HCT116 (cell line): ENCODE results near the gene STX2. TPM values are rescaled to one million over a fixed set of nuclear protein-coding genes. Genes with fewer than 3 reads are reported as not detected.

Experiments
- ATAC-seq: fragments of 200-7000 bp; cut with Tn5 transposase; 2 replicates; pipeline ENCODE4 v1.9.1; 2020; ENCODE audit warnings: mild to moderate bottlenecking, moderate library complexity
- BruUV-seq: library from RNA; stranded (reverse); fragments of 400-500 nt; replicated peaks from 2 replicates; lab custom pipeline; 2021; lab: Mats Ljungman, UMichigan
- CTCF ChIA-PET: fragments of 300-600 bp; sonication (Branson Sonifier 250); formaldehyde crosslinking; loops from one replicate; lab custom pipeline; 2021; ENCODE audit warnings: antibody characterized with exemption; lab: Charles Lee
- POLR2A ChIA-PET: fragments of 300-600, 350-600 bp; sonication (Branson Sonifier 250); formaldehyde crosslinking; loops from one replicate; lab custom pipeline; 2021; ENCODE audit warnings: antibody characterized with exemption; lab: Charles Lee
- RAD21 ChIA-PET, 2 experiments: fragments of 300-600 bp; sonication (Branson Sonifier 250); formaldehyde crosslinking; loops; one replicate each; lab custom pipeline; 2023; ENCODE audit warnings: low total read pairs in 2 of 2; ENCODE audit not compliant: uncharacterized antibody in 2 of 2, unreplicated experiment in 2 of 2, low non-redundant PET in 1 of 2; lab: Charles Lee
- DNase-seq: peaks from one replicate; pipeline ENCODE4 v3.0.0-alpha.2; 2010; ENCODE audit warnings: low read depth, low spot score
- H2AFZ ChIP-seq: fragments of 200-600 bp; shearing (Covaris generic), sonication (generic); 2 replicates; pipeline ENCODE4 v1.6.1; 2017; ENCODE audit warnings: low read depth, mixed run types, mixed read lengths, antibody characterized with exemption, low read length; ENCODE audit not compliant: poor library complexity, severe bottlenecking
- H3K27ac ChIP-seq: 2 replicates; pipeline ENCODE4 v1.5.1; 2012; ENCODE audit warnings: low read depth, low read length
- H3K27me3 ChIP-seq: fragments of 200-600 bp; sonication (generic); 2 replicates; pipeline ENCODE4 v1.6.1; 2016; ENCODE audit warnings: mixed run types, low read length, mixed read lengths; ENCODE audit not compliant: insufficient read depth
- H3K36me3 ChIP-seq, 2 experiments: fragments of 200-500 bp in 1 of 2; fragments of 200-600 bp in 1 of 2; sonication (Bioruptor generic) in 1 of 2; sonication (generic) in 1 of 2; 2 replicates each; pipeline versions ENCODE4 v1.5.1 to v1.6.1; 2014 to 2016; ENCODE audit warnings: low read length in 2 of 2, inconsistent platforms in 1 of 2, mixed read lengths in 1 of 2, mixed run types in 1 of 2; ENCODE audit not compliant: insufficient read depth in 2 of 2, control insufficient read depth in 1 of 2
- H3K4me1 ChIP-seq, 2 experiments: fragments of 200-600 bp in 1 of 2; sonication (generic) in 1 of 2; 2 replicates each; pipeline versions ENCODE4 v1.5.1 to v1.6.1; 2012 to 2017; ENCODE audit warnings: low read length in 2 of 2, inconsistent platforms in 1 of 2, mild to moderate bottlenecking in 1 of 2, mixed read lengths in 1 of 2, mixed run types in 1 of 2, moderate library complexity in 1 of 2; ENCODE audit not compliant: insufficient read depth in 2 of 2, control insufficient read depth in 1 of 2
- H3K4me2 ChIP-seq: fragments of 200-600 bp; sonication (generic); 2 replicates; pipeline ENCODE4 v1.6.1; 2017; ENCODE audit warnings: mixed run types, low read length, mixed read lengths
- H3K4me3 ChIP-seq, 2 experiments: fragments of 200-600 bp in 1 of 2; sonication (generic) in 1 of 2; replicated peaks in 1 of 2; 2 replicates each; pipeline ENCODE4 v1.5.1; 2011 to 2016; ENCODE audit warnings: low read length in 2 of 2, control low read depth in 1 of 2, low read depth in 1 of 2, mild to moderate bottlenecking in 1 of 2, mixed read lengths in 1 of 2, mixed run types in 1 of 2
- H3K79me2 ChIP-seq: fragments of 200-600 bp; sonication (generic); 2 replicates; pipeline ENCODE4 v1.6.1; 2017; ENCODE audit warnings: mild to moderate bottlenecking, mixed run types, low read length, moderate library complexity, mixed read lengths; ENCODE audit not compliant: insufficient read depth
- H3K9ac ChIP-seq: fragments of 200-600 bp; sonication (generic); 2 replicates; pipeline ENCODE4 v1.6.1; 2016; ENCODE audit warnings: low read length, mixed read lengths
- H3K9me2 ChIP-seq: fragments of 200-600 bp; sonication (generic), shearing (Covaris generic); 2 replicates; pipeline ENCODE4 v1.6.1; 2017; ENCODE audit warnings: mixed run types, mild to moderate bottlenecking, moderate library complexity; ENCODE audit not compliant: insufficient read depth
- H3K9me3 ChIP-seq, 2 experiments: fragments of 200-500 bp in 1 of 2; fragments of 200-600 bp in 1 of 2; sonication (Bioruptor generic) in 1 of 2; sonication (generic) in 1 of 2; 2 replicates each; pipeline ENCODE4 v1.6.1; 2014 to 2017; ENCODE audit warnings: low read length in 2 of 2, mixed read lengths in 2 of 2, inconsistent platforms in 1 of 2, low read depth in 1 of 2, mild to moderate bottlenecking in 1 of 2, mixed run types in 1 of 2, moderate library complexity in 1 of 2; ENCODE audit not compliant: control insufficient read depth in 1 of 2, insufficient read depth in 1 of 2
- H4K20me1 ChIP-seq: fragments of 200-600 bp; sonication (generic), shearing (Covaris generic); 2 replicates; pipeline ENCODE4 v1.6.1; 2017; ENCODE audit warnings: mixed run types, mild to moderate bottlenecking, moderate library complexity; ENCODE audit not compliant: insufficient read depth
- EGR1 ChIP-seq: IDR thresholded peaks from 2 replicates; pipeline ENCODE4 v1.6.1; 2012; ENCODE audit warnings: low read depth
- ELF1 ChIP-seq: IDR thresholded peaks from 2 replicates; pipeline ENCODE4 v1.6.1; 2012; ENCODE audit warnings: low read depth, borderline replicate concordance
- EZH2 ChIP-seq: fragments of 200-600 bp; sonication (generic); IDR thresholded peaks from 2 replicates; pipeline ENCODE4 v1.6.1; 2017; ENCODE audit warnings: antibody characterized with exemption, mixed run types
- JUND ChIP-seq: IDR thresholded peaks from 2 replicates; pipeline ENCODE4 v1.6.1; 2012
- POLR2AphosphoS5 ChIP-seq: IDR thresholded peaks from 2 replicates; pipeline ENCODE4 v1.6.1; 2011; ENCODE audit warnings: mild to moderate bottlenecking, low read depth, low read length, moderate library complexity
- RAD21 ChIP-seq: IDR thresholded peaks from 2 replicates; pipeline ENCODE4 v1.6.1; 2012; ENCODE audit warnings: low read depth, mild to moderate bottlenecking
- ZNF274 ChIP-seq: fragments of 200-500 bp; sonication (Bioruptor generic); IDR thresholded peaks from 2 replicates; pipeline ENCODE4 v1.6.1; 2014; ENCODE audit warnings: mild to moderate bottlenecking, low read depth, low read length, inconsistent platforms
- intact Hi-C: fragments of 100-400 bp; cut with micrococcal nuclease; formaldehyde crosslinking; loops from 2 replicates; pipeline ENCODE4 v1.10.0; 2022
- total RNA-seq: library from RNA; stranded (reverse); gene quantifications from one replicate; pipeline ENCODE4 v1.2.1, GENCODE V29; 2021; ENCODE audit not compliant: unreplicated experiment
- TF ChIP-seq, protein P1 (sequence below), 3 experiments: fragments of 200-600 bp in 1 of 3; sonication (generic) in 1 of 3; IDR thresholded peaks in 2 of 3; conservative IDR thresholded peaks in 1 of 3; 2 replicates each; pipeline ENCODE4 v1.5.1; 2012 to 2017; ENCODE audit warnings: low read depth in 2 of 3, low read length in 2 of 3, antibody characterized with exemption in 1 of 3, borderline replicate concordance in 1 of 3, control low read depth in 1 of 3, mild to moderate bottlenecking in 1 of 3, mixed read lengths in 1 of 3, mixed run types in 1 of 3, moderate library complexity in 1 of 3; ENCODE audit not compliant: insufficient read depth in 1 of 3
- TF ChIP-seq, protein P2 (sequence below): IDR thresholded peaks from 2 replicates; pipeline ENCODE4 v1.6.1; 2012

Gene STX2
- total RNA-seq, 1 experiment from 2014 or later: 19.2 TPM

DNA sequence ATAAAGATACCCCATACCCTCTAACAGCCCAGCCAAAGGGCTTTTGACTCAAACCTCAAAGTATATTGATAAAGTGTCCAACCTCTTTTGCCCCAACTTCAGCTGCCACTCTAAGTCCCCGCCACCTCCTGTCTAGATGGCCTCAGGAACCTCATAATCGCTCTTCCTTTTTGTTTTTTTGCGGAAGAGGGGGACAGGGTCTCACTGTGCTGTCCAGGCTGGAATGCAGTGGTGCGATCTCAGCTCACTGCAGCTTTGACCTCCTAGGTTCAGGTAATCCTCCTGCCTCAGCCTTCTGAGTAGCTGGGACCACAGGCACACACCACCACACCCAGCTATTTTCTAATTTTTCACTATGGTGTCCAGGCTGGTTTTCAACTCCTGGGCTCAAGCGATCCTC is 60.3 kb downstream of the STX2 start:
- no peaks in the 10 kb centered on the region for H3K27me3 ChIP-seq
- H3K27ac ChIP-seq: no peak overlapping the region
- intact Hi-C loops: no loop called here
- H3K79me2 ChIP-seq: no peaks in the 10 kb centered on the region
- ChIA-PET CTCF (no interaction called here), RAD21 (no interaction called here), POLR2A (no interaction called here)
- no peak overlapping the region for H2AFZ ChIP-seq
- no peak overlapping the region for H3K4me2 ChIP-seq
- ATAC-seq: no peak
- DNase-seq: no peak
- no peaks in the 10 kb centered on the region for H3K36me3 ChIP-seq
- H3K9ac ChIP-seq: no peak overlapping the region
- H3K4me1 ChIP-seq: peaks cover 10 to 14% of the 10 kb centered on the region in 2 experiments; a peak in 3 of 4 replicates
- H3K9me2 ChIP-seq: no peaks in the 10 kb centered on the region
- H4K20me1 ChIP-seq: no peaks in the 10 kb centered on the region
- H3K9me3 ChIP-seq: no peaks in the 10 kb centered on the region
- no peak overlapping the region for H3K4me3 ChIP-seq
- no TSS peak for BruUV-seq
- TF ChIP-seq, protein P1, sequence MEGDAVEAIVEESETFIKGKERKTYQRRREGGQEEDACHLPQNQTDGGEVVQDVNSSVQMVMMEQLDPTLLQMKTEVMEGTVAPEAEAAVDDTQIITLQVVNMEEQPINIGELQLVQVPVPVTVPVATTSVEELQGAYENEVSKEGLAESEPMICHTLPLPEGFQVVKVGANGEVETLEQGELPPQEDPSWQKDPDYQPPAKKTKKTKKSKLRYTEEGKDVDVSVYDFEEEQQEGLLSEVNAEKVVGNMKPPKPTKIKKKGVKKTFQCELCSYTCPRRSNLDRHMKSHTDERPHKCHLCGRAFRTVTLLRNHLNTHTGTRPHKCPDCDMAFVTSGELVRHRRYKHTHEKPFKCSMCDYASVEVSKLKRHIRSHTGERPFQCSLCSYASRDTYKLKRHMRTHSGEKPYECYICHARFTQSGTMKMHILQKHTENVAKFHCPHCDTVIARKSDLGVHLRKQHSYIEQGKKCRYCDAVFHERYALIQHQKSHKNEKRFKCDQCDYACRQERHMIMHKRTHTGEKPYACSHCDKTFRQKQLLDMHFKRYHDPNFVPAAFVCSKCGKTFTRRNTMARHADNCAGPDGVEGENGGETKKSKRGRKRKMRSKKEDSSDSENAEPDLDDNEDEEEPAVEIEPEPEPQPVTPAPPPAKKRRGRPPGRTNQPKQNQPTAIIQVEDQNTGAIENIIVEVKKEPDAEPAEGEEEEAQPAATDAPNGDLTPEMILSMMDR (IDR thresholded peaks at IDR 0.05 in 2 of 3, conservative IDR thresholded peaks at IDR 0.05 in 1 of 3; ENCODE audit: borderline replicate concordance in 1 of 3, insufficient read depth in 1 of 3, low read depth in 2 of 3, low read length in 2 of 3): no peak
- TF ChIP-seq RAD21 (no peak), ELF1 (no peak), EGR1 (no peak), ZNF274 (no peak), EZH2 (no peak), POLR2AphosphoS5 (no peak), JUND (no peak)
- TF ChIP-seq, protein P2, sequence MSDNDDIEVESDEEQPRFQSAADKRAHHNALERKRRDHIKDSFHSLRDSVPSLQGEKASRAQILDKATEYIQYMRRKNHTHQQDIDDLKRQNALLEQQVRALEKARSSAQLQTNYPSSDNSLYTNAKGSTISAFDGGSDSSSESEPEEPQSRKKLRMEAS: no peak
